NB4 (cell line): ENCODE results near the gene NRXN3.

Experiments
- DNase-seq: peaks from one replicate; pipeline ENCODE4 v3.0.0; 2010; ENCODE audit warnings: low read depth
- H3K4me3 ChIP-seq: one replicate; pipeline ENCODE4 v1.5.1; 2011; ENCODE audit warnings: mild to moderate bottlenecking, low read depth, low read length, moderate library complexity
- CTCF ChIP-seq: IDR thresholded peaks from one replicate; pipeline ENCODE4 v1.5.1; 2012; ENCODE audit warnings: low read depth, low read length
- MAX ChIP-seq: IDR thresholded peaks from 2 replicates; pipeline ENCODE4 v1.6.1; 2011; ENCODE audit warnings: low read depth, low read length
- MYC ChIP-seq: IDR thresholded peaks from 2 replicates; pipeline ENCODE4 v1.6.1; 2011; ENCODE audit warnings: low read depth, low read length
- POLR2A ChIP-seq: IDR thresholded peaks from 2 replicates; pipeline ENCODE4 v1.6.1; 2011; ENCODE audit warnings: mild to moderate bottlenecking; ENCODE audit not compliant: insufficient read length; ENCODE audit errors: extremely low read depth

NRXN3 gene

GRCh38 chr14:79468486-79468885 lies 1298.3 kb downstream of the NRXN3 start:
- no peak overlapping the region for H3K4me3 ChIP-seq
- no peak for DNase-seq
- TF ChIP-seq MYC, result no peak
- TF ChIP-seq CTCF, result no peak
- TF ChIP-seq POLR2A, result no peak
- TF ChIP-seq MAX, result no peak

GRCh38 chr14:79473651-79474050 lies 1303.5 kb downstream of the NRXN3 start:
- H3K4me3 ChIP-seq, result no peak overlapping the region
- DNase-seq, result no peak
- no peak for TF ChIP-seq POLR2A
- no peak for TF ChIP-seq MYC
- no peak for TF ChIP-seq CTCF
- no peak for TF ChIP-seq MAX

GRCh38 chr14:79475887-79476532 lies 1305.8 kb downstream of the NRXN3 start:
- no peak for TF ChIP-seq CTCF
- TF ChIP-seq POLR2A, result no peak
- TF ChIP-seq MAX, result no peak
- no peak for TF ChIP-seq MYC
- no peak for DNase-seq
- H3K4me3 ChIP-seq, result no peak overlapping the region

DNA sequence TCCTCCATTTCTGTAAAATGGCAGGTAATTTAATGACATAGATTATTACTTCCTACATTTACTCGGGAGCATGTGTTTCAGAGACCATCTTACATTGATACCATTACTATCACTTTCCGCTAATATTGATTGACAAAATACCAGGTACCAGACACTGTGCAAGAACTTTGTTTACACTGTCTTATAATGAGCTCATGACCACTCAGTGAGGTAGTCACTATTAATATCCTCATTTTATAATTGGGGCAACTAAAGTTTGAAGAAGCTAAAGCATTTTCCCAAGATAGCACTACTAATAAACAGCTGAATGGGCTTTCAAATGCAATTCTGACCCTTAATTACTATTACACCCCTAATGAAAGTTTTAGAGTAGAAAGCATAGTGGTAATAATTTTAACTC lies 1306.4 kb downstream of the NRXN3 start:
- TF ChIP-seq MYC, result no peak
- no peak for TF ChIP-seq MAX
- TF ChIP-seq CTCF, result no peak
- TF ChIP-seq POLR2A, result no peak
- DNase-seq, result no peak

DNA sequence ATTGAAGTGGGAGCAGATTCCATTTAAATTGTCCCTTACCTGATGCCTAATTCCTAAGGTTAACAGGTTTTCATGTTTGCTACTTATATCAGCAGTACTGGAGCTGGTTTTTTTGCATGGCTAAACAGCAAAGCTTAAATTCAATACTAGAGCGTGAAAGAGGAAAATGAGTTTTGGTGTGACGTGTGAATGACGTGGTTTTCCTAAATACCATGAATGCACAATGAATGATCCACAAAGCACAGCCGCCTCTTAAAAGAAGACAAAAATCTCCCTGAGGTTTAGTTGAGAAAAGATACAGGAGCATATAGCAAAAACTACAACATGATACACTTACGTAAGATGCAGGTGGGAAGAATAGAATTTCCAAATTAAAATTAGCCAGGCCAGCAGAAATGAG lies 1310.0 kb downstream of the NRXN3 start:
- DNase-seq, result no peak
- H3K4me3 ChIP-seq, result no peak overlapping the region
- TF ChIP-seq MYC (no peak), POLR2A (no peak), CTCF (no peak), MAX (no peak)

More for the DNA sequence above, 1306.4 kb downstream of the NRXN3 start:
- no peak overlapping the region for H3K4me3 ChIP-seq

GRCh38 chr14:79482825-79483224 lies 1312.7 kb downstream of the NRXN3 start:
- H3K4me3 ChIP-seq, result no peak overlapping the region
- TF ChIP-seq POLR2A (no peak), MYC (no peak), MAX (no peak), CTCF (no peak)
- DNase-seq, result no peak
